ENCODE results near the gene GNG12. TPM values are rescaled to one million over a fixed set of nuclear protein-coding genes. Genes with fewer than 3 reads are reported as not detected.

The GNG12 gene
- total RNA-seq, 1 experiment from 2014 or later, result 14.3 TPM

GRCh38 chr1:67784545-67785186, 48.6 kb downstream of the GNG12 start:
- no peaks in the 10 kb centered on the region for H3K4me1 ChIP-seq (ENCODE audit: insufficient read depth, low read length)
- H2BK5ac ChIP-seq (ENCODE audit: insufficient read length, low read length), result no peak overlapping the region
- H2BK12ac ChIP-seq (ENCODE audit: insufficient read length, low read depth, low read length), result no peak overlapping the region
- H2BK20ac ChIP-seq (ENCODE audit: low read depth, low read length, poor library complexity, severe bottlenecking), result no peak overlapping the region
- no peaks in the 10 kb centered on the region for H3K79me1 ChIP-seq (ENCODE audit: insufficient read depth, low read depth, low read length, poor library complexity, severe bottlenecking)
- no peak overlapping the region for H2BK120ac ChIP-seq (ENCODE audit: low read depth, low read length, poor library complexity, severe bottlenecking)
- H3K79me2 ChIP-seq (ENCODE audit: insufficient read depth, low read length), result 0 out of 2 replicates have a peak, but pooled peaks cover 3% of the 10 kb centered on the region
- H4K20me1 ChIP-seq (ENCODE audit: control insufficient read depth, insufficient read depth, insufficient read length), result no peaks in the 10 kb centered on the region
- no peak overlapping the region for H3K18ac ChIP-seq (ENCODE audit: insufficient read length, low read depth, low read length)
- H3K4me1 Mint-ChIP-seq, result peaks cover 3% of the 10 kb centered on the region in 2 experiments; a peak in 2 of 4 replicates
- no peaks in the 10 kb centered on the region for H3K27me3 ChIP-seq (ENCODE audit: insufficient read depth, low read length)
- no peak overlapping the region for H3K14ac ChIP-seq (ENCODE audit: insufficient read depth, low read length)
- H3K9me3 ChIP-seq (ENCODE audit: control insufficient read depth, low read depth, low read length), result no peaks in the 10 kb centered on the region
- DNase-seq, result no peak
- no peak overlapping the region for H2AK5ac ChIP-seq (ENCODE audit: insufficient read length, low read length)
- no peak overlapping the region for H3K27ac ChIP-seq (ENCODE audit: insufficient read length, low read depth, low read length)
- no peak overlapping the region for H3K4me2 ChIP-seq (ENCODE audit: insufficient read depth, insufficient read length, low read length)
- no peak overlapping the region for H4K8ac ChIP-seq (replicated peaks; ENCODE audit: insufficient read length, low read depth, low read length)
- no peak overlapping the region for H3K27ac Mint-ChIP-seq
- H3K27me3 Mint-ChIP-seq (ENCODE audit: low read depth), result no peaks in the 10 kb centered on the region
- no peak overlapping the region for H4K91ac ChIP-seq (ENCODE audit: insufficient read length, low read depth, low read length)
- no CpG with 5 or more reads among the region's 6 CpGs for WGBS (ENCODE audit: extremely low coverage, insufficient read length, low lambda C conversion rate)
- no peak overlapping the region for H3K4me3 Mint-ChIP-seq
- no peak overlapping the region for H3K56ac ChIP-seq (ENCODE audit: insufficient read length, low read depth, low read length)
- H2AFZ ChIP-seq (ENCODE audit: low read length), result no peak overlapping the region
- no peaks in the 10 kb centered on the region for H3K9me3 Mint-ChIP-seq
- H3K36me3 Mint-ChIP-seq (ENCODE audit: insufficient read depth in 1 of 3, low read depth in 3 of 3), result no peaks in the 10 kb centered on the region; a peak in 1 of 7 replicates
- H3K9ac ChIP-seq (ENCODE audit: extremely low read depth, insufficient read length, low read length), result no peak overlapping the region
- H3K23me2 ChIP-seq (ENCODE audit: insufficient read length, low read depth, low read length, poor library complexity, severe bottlenecking), result no peaks in the 10 kb centered on the region
- H3T11ph ChIP-seq (ENCODE audit: low read length), result no peak overlapping the region
- H4K5ac ChIP-seq (ENCODE audit: insufficient read length, low read depth, low read length), result no peak overlapping the region
- H3K23ac ChIP-seq (ENCODE audit: insufficient read length, low read depth, low read length), result no peak overlapping the region
- H3K4ac ChIP-seq (ENCODE audit: low read depth, low read length), result no peak overlapping the region
- no peak overlapping the region for H2BK15ac ChIP-seq (ENCODE audit: low read depth, low read length)
- no peak for TF ChIP-seq CTCF (conservative IDR thresholded peaks at IDR 0.05)

All from H9 (cell line).